ENCODE data around the gene RASSF7.
A peak's percentile ranks its signal among the peaks of the same experiment; 100 is the strongest.

The RASSF7 gene

GRCh38 chr11:553988-554340 lies 6.8 kb upstream of the RASSF7 start:
- H3K4me3 ChIP-seq (replicated peaks; ENCODE audit: low read depth, low read length) = no peak overlapping the region
- no peak for DNase-seq (ENCODE audit: low read depth)
- no peak for TF ChIP-seq CTCF (IDR thresholded peaks at IDR 0.05; ENCODE audit: low read length, missing control alignments)

GRCh38 chr11:554428-555226 lies 6.1 kb upstream of the RASSF7 start:
- peak; percentile 40 for DNase-seq (ENCODE audit: low read depth)
- peak; percentile 38 for TF ChIP-seq CTCF (IDR thresholded peaks at IDR 0.05; ENCODE audit: low read length, missing control alignments)
- no peak overlapping the region for H3K4me3 ChIP-seq (replicated peaks; ENCODE audit: low read depth, low read length)

GRCh38 chr11:555227-555779 lies 5.5 kb upstream of the RASSF7 start:
- DNase-seq (ENCODE audit: low read depth) = no peak
- TF ChIP-seq CTCF (IDR thresholded peaks at IDR 0.05; ENCODE audit: low read length, missing control alignments) = no peak
- no peak overlapping the region for H3K4me3 ChIP-seq (replicated peaks; ENCODE audit: low read depth, low read length)

GRCh38 chr11:555780-556661 lies 4.7 kb upstream of the RASSF7 start:
- no peak for DNase-seq (ENCODE audit: low read depth)
- TF ChIP-seq CTCF (IDR thresholded peaks at IDR 0.05; ENCODE audit: low read length, missing control alignments) = no peak
- no peak overlapping the region for H3K4me3 ChIP-seq (replicated peaks; ENCODE audit: low read depth, low read length)

GRCh38 chr11:556662-557256 lies 4.0 kb upstream of the RASSF7 start:
- DNase-seq (ENCODE audit: low read depth) = no peak
- no peak overlapping the region for H3K4me3 ChIP-seq (replicated peaks; ENCODE audit: low read depth, low read length)
- no peak for TF ChIP-seq CTCF (IDR thresholded peaks at IDR 0.05; ENCODE audit: low read length, missing control alignments)

- no peak for TF ChIP-seq CTCF (IDR thresholded peaks at IDR 0.05; ENCODE audit: low read length, missing control alignments)
- H3K4me3 ChIP-seq (replicated peaks; ENCODE audit: low read depth, low read length) = no peak overlapping the region
- DNase-seq (ENCODE audit: low read depth) = no peak
These were observed 3.2 kb upstream of the RASSF7 start for GRCh38 chr11:557328-558132.

All from fibroblast of pulmonary artery (primary cell).